ENCODE data around the gene ELMO1.
A peak's percentile ranks its signal among the peaks of the same experiment; 100 is the strongest.
"Not testable (repeated sequence)": the region's sequence is repeated elsewhere in the genome, so short reads cannot be mapped to it uniquely, and the experiment has no call there.

The ELMO1 gene

GRCh38 chr7:37160656-37161055 is 288.0 kb downstream of the ELMO1 start:
- no peak for DNase-seq

GRCh38 chr7:37153376-37153775 is 295.3 kb downstream of the ELMO1 start:
- DNase-seq: no peak

- DNase-seq: no peak
These were observed 296.8 kb downstream of the ELMO1 start for GRCh38 chr7:37151741-37152413.

DNA sequence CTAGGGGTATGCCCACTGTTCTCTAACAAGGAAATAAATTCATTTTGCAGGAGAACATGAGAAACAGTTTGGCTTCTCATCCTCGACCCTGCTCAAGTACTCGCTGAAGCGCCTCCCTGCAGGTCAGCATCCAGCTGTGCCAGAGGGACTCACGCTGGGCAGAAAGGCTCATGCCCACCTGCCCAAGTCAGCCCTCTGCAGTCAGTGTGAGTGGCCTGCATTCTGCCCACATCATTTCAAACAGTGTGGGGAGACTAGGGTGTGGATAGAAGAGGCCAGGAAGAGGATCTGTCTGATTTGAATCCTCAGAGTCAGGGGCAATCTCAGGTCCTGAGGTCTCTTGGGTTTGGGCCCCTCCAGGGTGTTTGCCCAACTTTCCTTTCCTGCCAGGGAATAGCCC is 297.8 kb downstream of the ELMO1 start:
- no peak for DNase-seq

- no peak for DNase-seq
These were observed 298.5 kb downstream of the ELMO1 start for GRCh38 chr7:37150180-37150579.

DNA sequence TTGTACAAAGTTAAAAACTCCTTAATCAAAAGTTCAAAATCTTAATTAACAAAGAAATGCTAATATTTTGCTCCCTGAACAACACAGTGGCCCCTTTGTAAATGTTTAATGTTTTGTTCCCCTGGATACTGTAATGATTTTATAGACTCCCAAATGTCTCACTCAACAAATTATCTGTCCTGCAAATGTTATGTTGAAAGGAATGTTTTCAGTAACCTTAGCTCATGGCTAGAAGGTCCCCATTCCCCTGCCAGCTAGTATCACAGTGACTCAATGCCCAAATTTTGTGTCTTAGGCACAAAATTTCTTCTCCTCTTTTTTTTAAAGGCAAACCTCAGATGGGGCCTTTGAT is 298.9 kb downstream of the ELMO1 start:
- no peak for DNase-seq

DNA sequence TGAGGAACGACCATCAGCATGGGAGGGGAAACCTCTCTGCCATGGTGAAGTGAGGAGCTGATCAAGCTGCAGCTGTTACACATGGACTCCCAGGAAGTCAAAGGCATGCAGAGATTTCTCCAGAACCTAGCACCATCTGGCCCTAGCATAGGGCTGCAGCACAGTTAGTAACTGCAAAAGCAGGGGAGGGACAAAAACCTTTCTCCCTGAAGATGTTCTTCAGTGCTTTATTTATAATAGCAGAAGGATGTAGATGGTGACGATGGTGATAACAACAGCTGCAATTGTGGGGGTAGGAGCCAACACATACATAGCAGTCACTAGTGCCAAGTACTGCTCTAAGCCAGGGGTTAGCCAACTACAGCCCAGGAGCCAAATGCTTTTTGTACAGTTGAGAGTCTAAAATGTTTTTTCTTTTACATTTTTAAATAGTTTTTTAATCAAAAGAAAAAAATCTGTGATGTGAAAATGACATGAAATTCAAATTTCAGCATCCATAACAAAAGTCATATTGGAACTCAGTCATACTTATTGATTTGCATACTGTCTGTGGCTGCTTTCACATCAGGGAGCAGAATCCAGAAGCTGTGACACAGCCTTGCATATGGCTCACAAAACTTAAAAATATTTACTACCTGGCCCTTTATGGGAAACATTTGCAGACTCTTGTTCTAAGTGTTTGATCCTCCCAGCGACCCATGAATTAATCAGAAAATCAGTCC is 299.5 kb downstream of the ELMO1 start:
- DNase-seq: no peak

- DNase-seq: no peak
These were observed 303.0 kb downstream of the ELMO1 start for GRCh38 chr7:37145682-37146081.

DNA sequence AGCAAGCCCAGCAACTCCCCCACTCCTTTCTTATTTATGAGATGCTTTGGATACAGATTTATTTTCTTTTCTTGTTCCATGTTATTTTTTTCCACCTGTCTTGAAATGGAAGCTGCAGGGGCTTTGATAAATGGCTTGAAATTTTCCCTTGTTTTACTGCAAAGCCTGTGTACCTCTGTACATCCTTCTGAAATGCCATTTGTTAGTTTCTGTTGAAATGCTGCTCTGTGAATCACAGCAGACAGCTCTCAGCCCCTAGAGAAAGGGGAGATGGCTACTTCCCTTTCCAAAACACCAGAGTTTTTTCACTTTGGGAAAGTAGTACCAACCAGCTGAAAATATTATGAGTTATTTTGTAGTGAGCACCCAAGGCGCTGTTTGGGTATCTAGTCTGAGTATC is 304.2 kb downstream of the ELMO1 start:
- no peak for DNase-seq

DNA sequence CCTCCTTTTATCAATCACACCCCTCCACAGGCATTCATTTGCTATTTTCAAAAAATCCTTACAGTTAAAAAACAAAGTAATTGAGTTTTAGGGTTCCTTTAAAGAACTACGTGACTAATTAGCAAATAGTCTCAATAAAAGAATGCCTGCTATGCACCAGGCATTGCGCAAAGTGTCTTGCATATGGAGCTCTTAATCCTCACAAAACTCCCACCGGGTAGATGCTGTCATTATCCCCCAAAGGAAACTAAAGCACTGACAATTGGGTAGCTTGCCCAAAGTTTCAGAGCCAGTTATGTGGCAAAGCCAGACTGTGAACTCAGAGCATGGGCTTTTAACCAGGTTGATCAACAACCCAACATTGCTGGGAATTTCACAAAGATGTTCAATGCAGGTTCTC is 305.7 kb downstream of the ELMO1 start:
- no peak for DNase-seq

DNA sequence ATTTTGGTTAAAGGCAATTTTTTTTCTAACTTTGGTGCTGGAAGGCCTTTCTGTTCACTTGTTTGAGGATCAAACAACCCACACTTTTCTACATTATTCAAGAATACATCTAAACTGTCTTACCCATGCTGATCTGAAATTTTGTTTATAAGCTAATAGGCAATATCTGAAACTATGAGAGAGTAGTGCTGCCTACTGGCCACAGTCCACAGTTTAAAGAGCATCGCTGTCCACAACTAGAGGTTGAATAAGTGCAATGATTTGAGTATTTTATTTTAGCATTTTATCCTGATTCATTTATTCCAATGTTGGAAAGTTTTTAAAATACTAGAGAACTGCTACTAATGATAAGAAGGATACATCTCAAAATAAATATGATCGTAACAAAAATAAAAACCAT is 306.9 kb downstream of the ELMO1 start:
- DNase-seq: no peak

DNA sequence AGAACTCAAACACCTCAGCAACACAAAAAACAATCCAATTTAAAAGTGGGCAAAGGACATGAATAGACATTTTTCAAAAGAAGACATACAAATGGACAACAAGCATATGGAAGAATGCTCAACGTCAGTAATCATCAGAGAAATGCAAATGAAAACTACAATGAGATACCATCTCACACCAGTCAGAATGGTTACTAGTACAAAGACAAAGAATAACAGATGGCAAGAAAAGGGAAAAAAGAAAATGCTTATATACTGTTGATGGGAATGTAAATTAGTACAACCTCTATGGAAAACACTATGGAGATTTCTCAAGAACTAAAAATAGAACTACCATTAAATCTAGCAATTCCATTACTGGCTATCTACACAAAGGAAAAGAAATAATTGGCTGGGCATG is 314.8 kb downstream of the ELMO1 start:
- not testable (repeated sequence) for DNase-seq

- DNase-seq: no peak
These were observed 316.8 kb downstream of the ELMO1 start for GRCh38 chr7:37131855-37132254.

- DNase-seq: no peak
These were observed 319.6 kb downstream of the ELMO1 start for GRCh38 chr7:37129035-37129425.

DNA sequence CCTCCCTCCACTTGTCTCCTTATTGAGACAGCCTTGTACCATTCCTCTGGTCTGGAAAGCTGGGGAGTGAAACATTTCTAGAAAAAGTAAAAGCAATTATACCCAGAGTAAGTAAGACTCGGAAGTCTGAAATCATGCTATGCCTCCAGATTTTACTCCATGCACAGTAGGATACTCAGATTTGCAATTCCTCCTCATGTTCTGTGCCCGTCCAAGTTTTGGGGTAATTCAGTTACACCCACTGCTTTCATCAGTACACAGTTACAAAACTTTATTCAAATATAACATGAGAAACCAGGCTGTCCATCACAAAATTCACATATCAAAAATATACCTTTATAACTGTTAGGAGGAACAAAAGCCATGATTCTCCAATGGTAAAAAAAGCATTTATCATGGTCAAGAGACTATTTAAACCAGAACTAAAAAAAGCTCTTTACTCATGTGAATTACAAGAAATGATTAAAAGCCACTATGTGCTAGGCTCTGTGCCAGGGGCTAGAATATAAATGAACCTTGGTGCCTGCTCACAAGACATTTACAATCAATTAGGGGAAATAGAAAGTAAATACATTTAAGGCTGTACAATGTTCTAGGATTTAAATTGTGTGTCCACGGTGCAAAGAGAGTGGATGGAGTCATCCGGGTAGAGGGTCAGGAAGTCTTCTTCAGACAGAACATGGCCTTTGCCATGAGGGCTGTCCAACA is 320.2 kb downstream of the ELMO1 start:
- no peak for DNase-seq

- no peak for DNase-seq
These were observed 329.3 kb downstream of the ELMO1 start for GRCh38 chr7:37119296-37119860.

- DNase-seq: peak; percentile 42
These were observed 330.7 kb downstream of the ELMO1 start for GRCh38 chr7:37118004-37118403.

DNA sequence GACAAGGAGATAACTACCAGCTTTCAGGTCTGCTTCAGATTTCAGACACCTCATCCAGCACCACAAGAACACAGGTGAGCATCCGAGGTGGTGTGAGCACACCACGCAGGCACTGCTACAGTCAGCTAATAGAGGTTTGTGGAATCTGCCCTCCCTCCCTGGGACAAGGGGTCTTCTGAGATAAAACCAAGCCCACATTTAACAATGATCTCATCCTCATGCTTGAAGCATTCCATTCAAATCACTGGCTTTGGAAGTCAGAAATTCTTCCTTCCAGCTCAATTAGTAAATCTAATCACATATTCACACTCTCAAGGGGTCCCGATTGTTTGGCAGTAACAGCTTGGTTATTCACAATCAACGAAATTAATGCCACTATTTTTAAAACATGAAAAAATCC is 331.4 kb downstream of the ELMO1 start:
- DNase-seq: no peak

- no peak for DNase-seq
These were observed 332.5 kb downstream of the ELMO1 start for GRCh38 chr7:37116093-37116701.

- no peak for DNase-seq
These were observed 334.9 kb downstream of the ELMO1 start for GRCh38 chr7:37113661-37114355.

GRCh38 chr7:37112876-37113275 is 335.8 kb downstream of the ELMO1 start:
- DNase-seq: no peak

DNA sequence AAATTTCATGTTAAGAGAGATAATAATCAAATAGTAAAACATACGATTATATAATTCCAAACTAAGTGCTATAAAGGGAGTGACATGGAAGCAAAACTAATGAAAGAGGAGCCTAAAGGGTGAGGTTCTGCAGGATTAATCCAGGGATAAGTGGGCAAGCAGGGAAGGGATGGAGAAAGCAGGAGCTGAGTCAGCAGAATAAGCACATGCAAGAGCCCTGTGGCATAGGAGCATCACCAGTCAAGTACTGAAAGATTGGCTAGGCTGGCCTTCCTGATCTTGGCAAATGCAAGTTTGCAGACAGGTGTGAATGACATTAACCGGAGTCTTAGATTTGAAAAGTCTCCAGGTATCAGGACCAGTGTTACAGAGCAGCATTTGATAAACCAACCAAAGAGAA is 336.4 kb downstream of the ELMO1 start:
- DNase-seq: no peak

GRCh38 chr7:37111459-37111858 is 337.2 kb downstream of the ELMO1 start:
- no peak for DNase-seq

Measured in NCI-H2081 treated with DMSO at 0.1 percent for 48 hours (cell line).